Esophagus squamous epithelium (tissue), 4 donors: ENCODE measurements around the gene ASGR2.

Experiments used
- POLR2A ChIP-seq, 4 donors: fragments of 450-650 bp; IDR thresholded peaks; one replicate each; pipeline ENCODE4 v1.6.1; 2017; ENCODE audit warnings: antibody characterized with exemption in 4 of 4, mild to moderate bottlenecking in 4 of 4, moderate library complexity in 3 of 4
- TF ChIP-seq, protein P1 (sequence below), 6 experiments: fragments of 450-650 bp in 4 of 6; fragments of 200-600 bp in 2 of 6; sonication (generic) in 2 of 6; IDR thresholded peaks; one replicate each; pipeline ENCODE4 v1.5.1; 2016 to 2019; ENCODE audit warnings: antibody characterized with exemption in 6 of 6, mild to moderate bottlenecking in 4 of 6, moderate library complexity in 4 of 6

DNA sequence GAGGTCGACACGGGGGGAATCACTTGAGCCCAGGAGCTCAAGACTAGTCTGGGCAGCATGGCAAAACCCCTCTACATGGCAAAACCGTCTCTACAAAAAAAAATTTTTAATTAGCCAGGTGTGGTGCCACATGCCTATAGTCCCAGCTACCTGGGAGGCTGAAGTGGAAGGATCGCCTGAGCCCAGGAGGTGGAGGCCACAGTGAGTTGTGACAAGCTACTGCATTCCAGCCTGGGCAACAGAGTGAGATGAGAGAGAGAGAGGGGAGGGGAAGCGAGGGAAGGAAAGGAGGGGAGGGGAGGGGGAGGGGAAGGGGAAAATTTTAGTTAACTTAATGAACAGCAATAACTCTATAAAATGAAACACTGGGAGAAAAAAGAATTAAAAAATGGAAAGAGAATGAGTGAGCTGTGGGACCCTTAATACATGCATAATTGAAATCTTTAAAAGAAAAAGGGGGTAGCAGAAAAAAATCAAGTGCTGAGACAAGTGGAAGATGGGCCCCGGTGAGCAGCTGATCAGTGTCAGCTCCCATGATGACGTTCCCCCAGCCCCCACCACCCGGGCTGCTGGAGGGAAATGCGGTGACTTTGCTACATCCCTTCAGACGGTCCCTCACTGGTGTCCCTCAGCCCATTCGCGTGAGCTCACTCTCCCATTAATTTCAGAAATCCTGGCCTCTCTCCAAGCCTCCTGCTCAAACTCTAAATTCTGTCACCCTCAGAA, 2.7 kb downstream of the ASGR2 start:
- TF ChIP-seq, protein P1, sequence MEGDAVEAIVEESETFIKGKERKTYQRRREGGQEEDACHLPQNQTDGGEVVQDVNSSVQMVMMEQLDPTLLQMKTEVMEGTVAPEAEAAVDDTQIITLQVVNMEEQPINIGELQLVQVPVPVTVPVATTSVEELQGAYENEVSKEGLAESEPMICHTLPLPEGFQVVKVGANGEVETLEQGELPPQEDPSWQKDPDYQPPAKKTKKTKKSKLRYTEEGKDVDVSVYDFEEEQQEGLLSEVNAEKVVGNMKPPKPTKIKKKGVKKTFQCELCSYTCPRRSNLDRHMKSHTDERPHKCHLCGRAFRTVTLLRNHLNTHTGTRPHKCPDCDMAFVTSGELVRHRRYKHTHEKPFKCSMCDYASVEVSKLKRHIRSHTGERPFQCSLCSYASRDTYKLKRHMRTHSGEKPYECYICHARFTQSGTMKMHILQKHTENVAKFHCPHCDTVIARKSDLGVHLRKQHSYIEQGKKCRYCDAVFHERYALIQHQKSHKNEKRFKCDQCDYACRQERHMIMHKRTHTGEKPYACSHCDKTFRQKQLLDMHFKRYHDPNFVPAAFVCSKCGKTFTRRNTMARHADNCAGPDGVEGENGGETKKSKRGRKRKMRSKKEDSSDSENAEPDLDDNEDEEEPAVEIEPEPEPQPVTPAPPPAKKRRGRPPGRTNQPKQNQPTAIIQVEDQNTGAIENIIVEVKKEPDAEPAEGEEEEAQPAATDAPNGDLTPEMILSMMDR (IDR thresholded peaks at IDR 0.05) = no peak
- TF ChIP-seq POLR2A (IDR thresholded peaks at IDR 0.05) = no peak
